Neural progenitor cell (in vitro differentiated cells): ENCODE results near the gene LRRC9. TPM values are rescaled to one million over a fixed set of nuclear protein-coding genes. Genes with fewer than 3 reads are reported as not detected.
"Not testable (repeated sequence)": the region's sequence is repeated elsewhere in the genome, so short reads cannot be mapped to it uniquely, and the experiment has no call there.

Source experiments
- DNase-seq: peaks from one replicate; pipeline ENCODE4 v3.0.0-alpha.2; 2016; ENCODE audit warnings: low spot score
- H2AFZ ChIP-seq: fragments of 200-600 bp; sonication (generic); replicated peaks from 2 replicates; pipeline ENCODE4 v1.6.1; 2016; ENCODE audit warnings: antibody characterized with exemption
- H3F3A ChIP-seq: fragments of 200-600 bp; sonication (generic); 2 replicates; pipeline ENCODE4 v1.6.1; 2016; ENCODE audit warnings: antibody characterized with exemption, low read depth
- H3K27ac ChIP-seq: fragments of 200-600 bp; sonication (generic); 2 replicates; pipeline ENCODE4 v1.5.1; 2016; ENCODE audit warnings: mild to moderate bottlenecking
- H3K27me3 ChIP-seq: fragments of 200-600 bp; sonication (generic); 2 replicates; pipeline ENCODE4 v1.6.1; 2016; ENCODE audit warnings: mild to moderate bottlenecking, moderate library complexity
- H3K36me3 ChIP-seq: fragments of 200-600 bp; sonication (generic); 2 replicates; pipeline ENCODE4 v1.5.1; 2016
- H3K4me1 ChIP-seq: fragments of 200-600 bp; sonication (generic); 2 replicates; pipeline ENCODE4 v1.6.1; 2016; ENCODE audit warnings: mixed run types
- H3K4me2 ChIP-seq: fragments of 200-600 bp; sonication (generic); 2 replicates; pipeline ENCODE4 v1.6.1; 2016
- H3K4me3 ChIP-seq: fragments of 200-600 bp; sonication (generic); 2 replicates; pipeline ENCODE4 v1.5.1; 2016
- H3K79me2 ChIP-seq: fragments of 200-600 bp; sonication (generic); 2 replicates; pipeline ENCODE4 v1.6.1; 2016; ENCODE audit warnings: low read depth
- H3K9ac ChIP-seq: fragments of 200-600 bp; sonication (generic); 2 replicates; pipeline ENCODE4 v1.6.1; 2016
- H3K9me3 ChIP-seq: fragments of 200-600 bp; sonication (generic); 2 replicates; pipeline ENCODE4 v1.5.1; 2016; ENCODE audit warnings: low read depth
- H4K20me1 ChIP-seq: fragments of 200-600 bp; sonication (generic); 2 replicates; pipeline ENCODE4 v1.6.1; 2016; ENCODE audit warnings: low read depth
- H3K27ac Mint-ChIP-seq: 3 replicates; pipeline ENCODE4 v1.8.0; 2021; ENCODE audit warnings: mixed read lengths
- H3K27me3 Mint-ChIP-seq: 2 replicates; pipeline ENCODE4 v1.8.0; 2022; ENCODE audit warnings: low read depth, mild to moderate bottlenecking, inconsistent platforms, moderate library complexity, mixed read lengths; ENCODE audit not compliant: insufficient read depth
- H3K36me3 Mint-ChIP-seq: 3 replicates; pipeline ENCODE4 v1.8.0; 2021; ENCODE audit warnings: mixed read lengths
- H3K4me1 Mint-ChIP-seq: 3 replicates; pipeline ENCODE4 v1.8.0; 2021; ENCODE audit warnings: mixed read lengths
- H3K4me3 Mint-ChIP-seq: 3 replicates; pipeline ENCODE4 v1.8.0; 2021; ENCODE audit warnings: mild to moderate bottlenecking, moderate library complexity, mixed read lengths
- H3K9me3 Mint-ChIP-seq: 3 replicates; pipeline ENCODE4 v1.8.0; 2020; ENCODE audit warnings: mixed read lengths
- CTCF ChIP-seq: fragments of 200-600 bp; sonication (generic); IDR thresholded peaks from 2 replicates; pipeline ENCODE4 v1.5.1; 2017; ENCODE audit warnings: antibody characterized with exemption, mild to moderate bottlenecking
- EZH2 ChIP-seq: fragments of 200-600 bp; sonication (generic); IDR thresholded peaks from 2 replicates; pipeline ENCODE4 v1.6.1; 2017; ENCODE audit warnings: antibody characterized with exemption, mild to moderate bottlenecking, moderate library complexity
- EZH2phosphoT487 ChIP-seq: fragments of 200-600 bp; sonication (generic); IDR thresholded peaks from 2 replicates; pipeline ENCODE4 v1.6.1; 2017; ENCODE audit warnings: antibody characterized with exemption
- total RNA-seq: library from RNA; depleted of rRNA; stranded (reverse); fragments of >200 nt; gene quantifications from 2 replicates; pipeline ENCODE4 v1.2.3, GENCODE V29; 2015; ENCODE audit warnings: low replicate concordance

LRRC9 gene
- total RNA-seq, 1 donor from 2014 or later: 2.1 TPM

GRCh38 chr14:60025571-60025970 is 105.6 kb downstream of the LRRC9 start:
- no peaks in the 10 kb centered on the region for H3K36me3 Mint-ChIP-seq
- no peak overlapping the region for H3K27ac Mint-ChIP-seq
- H3K4me1 Mint-ChIP-seq: no peaks in the 10 kb centered on the region
- no peaks in the 10 kb centered on the region for H4K20me1 ChIP-seq
- H3K27ac ChIP-seq: no peak overlapping the region
- no peak overlapping the region for H3K4me2 ChIP-seq
- H3K4me3 Mint-ChIP-seq: no peak overlapping the region
- H3K4me3 ChIP-seq: no peak overlapping the region
- H3K9me3 Mint-ChIP-seq: no peaks in the 10 kb centered on the region
- H3F3A ChIP-seq: no peaks in the 10 kb centered on the region
- no peak overlapping the region for H2AFZ ChIP-seq
- H3K9me3 ChIP-seq: no peaks in the 10 kb centered on the region
- no peaks in the 10 kb centered on the region for H3K79me2 ChIP-seq
- H3K4me1 ChIP-seq: no peaks in the 10 kb centered on the region
- H3K9ac ChIP-seq: no peak overlapping the region
- no peaks in the 10 kb centered on the region for H3K36me3 ChIP-seq
- TF ChIP-seq CTCF: no peak
- TF ChIP-seq EZH2: no peak
- no peak for TF ChIP-seq EZH2phosphoT487
- no peaks in the 10 kb centered on the region for H3K27me3 Mint-ChIP-seq
- H3K27me3 ChIP-seq: peaks cover 14% of the 10 kb centered on the region
- DNase-seq: no peak

GRCh38 chr14:60035177-60035576 is 115.2 kb downstream of the LRRC9 start:
- Histone ChIP-seq H3K4me3 (no peak overlapping the region), H4K20me1 (no peaks in the 10 kb centered on the region), H3K36me3 (no peaks in the 10 kb centered on the region), H2AFZ (no peak overlapping the region), H3K9me3 (no peaks in the 10 kb centered on the region), H3K4me2 (no peak overlapping the region), H3K9ac (no peak overlapping the region), H3K79me2 (no peaks in the 10 kb centered on the region), H3F3A (no peaks in the 10 kb centered on the region), H3K27me3 (peaks cover 13% of the 10 kb centered on the region), H3K27ac (no peak overlapping the region), H3K4me1 (no peaks in the 10 kb centered on the region)
- H3K4me3 Mint-ChIP-seq: no peak overlapping the region
- H3K4me1 Mint-ChIP-seq: no peaks in the 10 kb centered on the region
- TF ChIP-seq EZH2phosphoT487 (no peak), CTCF (no peak), EZH2 (no peak)
- no peaks in the 10 kb centered on the region for H3K36me3 Mint-ChIP-seq
- DNase-seq: no peak
- no peaks in the 10 kb centered on the region for H3K27me3 Mint-ChIP-seq
- peaks cover 5% of the 10 kb centered on the region for H3K9me3 Mint-ChIP-seq
- H3K27ac Mint-ChIP-seq: no peak overlapping the region

GRCh38 chr14:60047976-60048375 is 128.0 kb downstream of the LRRC9 start:
- not testable (repeated sequence) for H3K4me2 ChIP-seq, H3K79me2 ChIP-seq, H3K4me1 ChIP-seq, H4K20me1 ChIP-seq, H3K36me3 ChIP-seq, DNase-seq, H3K27ac Mint-ChIP-seq, H3K27me3 ChIP-seq, H3K4me3 ChIP-seq, H3K36me3 Mint-ChIP-seq, H3F3A ChIP-seq, H3K9me3 ChIP-seq, H3K4me1 Mint-ChIP-seq, H3K9ac ChIP-seq, H2AFZ ChIP-seq, H3K4me3 Mint-ChIP-seq, H3K27me3 Mint-ChIP-seq, H3K27ac ChIP-seq
- H3K9me3 Mint-ChIP-seq: peaks cover 11% of the 10 kb centered on the region

- H3K79me2 ChIP-seq: no peaks in the 10 kb centered on the region
Measured at GRCh38 chr14:60051721-60052221, 131.8 kb downstream of the LRRC9 start.

More at GRCh38 chr14:60051721-60052221, 131.8 kb downstream of the LRRC9 start:
- no peaks in the 10 kb centered on the region for H3K4me1 Mint-ChIP-seq
- no peaks in the 10 kb centered on the region for H3K36me3 ChIP-seq
- no peaks in the 10 kb centered on the region for H3K36me3 Mint-ChIP-seq
- H3K27ac ChIP-seq: no peak overlapping the region
- H3K9me3 Mint-ChIP-seq: no peaks in the 10 kb centered on the region
- no peak overlapping the region for H3K4me3 ChIP-seq
- no peak for DNase-seq
- no peak for TF ChIP-seq EZH2phosphoT487
- no peak for TF ChIP-seq EZH2
- TF ChIP-seq CTCF: no peak
- H3K9me3 ChIP-seq: no peaks in the 10 kb centered on the region
- no peaks in the 10 kb centered on the region for H3K27me3 ChIP-seq
- no peak overlapping the region for H3K4me3 Mint-ChIP-seq
- no peak overlapping the region for H3K4me2 ChIP-seq
- H3K27me3 Mint-ChIP-seq: peaks cover 3% of the 10 kb centered on the region
- no peak overlapping the region for H3K27ac Mint-ChIP-seq
- no peaks in the 10 kb centered on the region for H3K4me1 ChIP-seq
- H4K20me1 ChIP-seq: no peaks in the 10 kb centered on the region
- H3F3A ChIP-seq: no peaks in the 10 kb centered on the region
- H3K9ac ChIP-seq: no peak overlapping the region
- H2AFZ ChIP-seq: peak overlapping the region; percentile 54
